HepG2 (cell line): ENCODE results near the gene PRICKLE2. TPM values are rescaled to one million over a fixed set of nuclear protein-coding genes. Genes with fewer than 3 reads are reported as not detected.

Experiments used
- ATAC-seq: fragments of 200-7000 bp; cut with Tn5 transposase; 3 replicates; pipeline ENCODE4 v1.9.1; 2020; ENCODE audit warnings: mild to moderate bottlenecking, moderate library complexity
- BruUV-seq: library from RNA; stranded (reverse); fragments of 400-500 nt; replicated peaks from 2 replicates; lab custom pipeline; 2021; lab: Mats Ljungman, UMichigan
- CTCF ChIA-PET: fragments of 300-600 bp; formaldehyde crosslinking; extraction: SDS; loops from one replicate; lab custom pipeline; 2021; ENCODE audit warnings: low total read pairs, inconsistent platforms, low intra/inter-chr PET ratio; lab: Yijun Ruan, JAX
- POLR2A ChIA-PET: fragments of 350-600 bp; sonication (Branson Sonifier 250); formaldehyde crosslinking; loops from one replicate; lab custom pipeline; 2020; ENCODE audit warnings: antibody characterized with exemption, inconsistent platforms; lab: Yijun Ruan, JAX
- DNase-seq: peaks from one replicate; pipeline ENCODE4 v3.0.0-alpha.2; 2015; ENCODE audit warnings: low spot score
- FAIRE-seq: peaks from 3 replicates; lab custom pipeline; 2011; peaks lifted over from hg19 to GRCh38; lab: Jason Lieb, UNC
- H2AFZ ChIP-seq: one replicate; pipeline ENCODE4 v1.6.1; 2011; ENCODE audit warnings: low read length, inconsistent platforms
- H3K27ac ChIP-seq: fragments of 300-600 bp; 3 replicates; pipeline ENCODE4 v1.8.0; 2011; ENCODE audit warnings: mixed run types, mild to moderate bottlenecking, mixed read lengths, low read length, inconsistent platforms; ENCODE audit not compliant: insufficient read depth; ENCODE audit errors: extremely low read length
- H3K27me3 ChIP-seq, 2 experiments: fragments of 200-600 bp in 1 of 2; 2 replicates in 1 of 2; 3 replicates in 1 of 2; pipeline versions ENCODE4 v1.6.0 to v1.8.0; 2011; ENCODE audit warnings: low read length in 2 of 2, mild to moderate bottlenecking in 2 of 2, moderate library complexity in 2 of 2, inconsistent platforms in 1 of 2; ENCODE audit not compliant: insufficient read depth in 2 of 2, control insufficient read depth in 1 of 2
- H3K36me3 ChIP-seq, 2 experiments: fragments of 200-600 bp in 1 of 2; replicated peaks in 1 of 2; 2 replicates in 1 of 2; 3 replicates in 1 of 2; pipeline versions ENCODE4 v1.5.1 to v1.8.0; 2011; ENCODE audit warnings: low read length in 2 of 2, inconsistent platforms in 1 of 2; ENCODE audit not compliant: insufficient read depth in 2 of 2, control insufficient read depth in 1 of 2
- H3K4me1 ChIP-seq: 2 replicates; pipeline ENCODE4 v1.5.1; 2012; ENCODE audit warnings: low read length, inconsistent platforms; ENCODE audit not compliant: insufficient read depth
- H3K4me2 ChIP-seq: 2 replicates; pipeline ENCODE4 v1.6.0; 2011; ENCODE audit warnings: low read depth, low read length, inconsistent platforms
- H3K4me3 ChIP-seq, 3 experiments: fragments of 200-600 bp in 1 of 3; sonication (generic), shearing (Covaris generic) in 1 of 3; replicated peaks in 1 of 3; 2 replicates each; pipeline ENCODE4 v1.5.1; 2011 to 2016; ENCODE audit warnings: low read length in 3 of 3, inconsistent platforms in 2 of 3, low read depth in 2 of 3, mild to moderate bottlenecking in 2 of 3, control low read depth in 1 of 3, mixed read lengths in 1 of 3; ENCODE audit not compliant: insufficient read depth in 1 of 3
- H3K79me2 ChIP-seq: one replicate; pipeline ENCODE4 v1.6.1; 2011; ENCODE audit warnings: low read length, inconsistent platforms; ENCODE audit not compliant: insufficient read depth
- H3K9ac ChIP-seq: 2 replicates; pipeline ENCODE4 v1.6.0; 2011; ENCODE audit warnings: mild to moderate bottlenecking, low read depth, low read length, inconsistent platforms; ENCODE audit not compliant: insufficient read depth
- H3K9me3 ChIP-seq: 2 replicates; pipeline ENCODE4 v1.5.1; 2012; ENCODE audit warnings: mild to moderate bottlenecking, low read length
- H4K20me1 ChIP-seq: 2 replicates; pipeline ENCODE4 v1.6.0; 2011; ENCODE audit warnings: inconsistent platforms, mild to moderate bottlenecking, low read length, moderate library complexity; ENCODE audit not compliant: insufficient read depth
- CEBPB ChIP-seq: IDR thresholded peaks from 2 replicates; pipeline ENCODE4 v1.6.1; 2011; ENCODE audit warnings: low read depth, low read length, improper control_type of control experiment, borderline replicate concordance
- DMAP1 ChIP-seq: IDR thresholded peaks from 2 replicates; pipeline ENCODE4 v1.6.1; 2016
- HNRNPK ChIP-seq: fragments of 200-400 bp; formaldehyde crosslinking; IDR thresholded peaks from 2 replicates; pipeline ENCODE4 v1.6.1; 2018; ENCODE audit warnings: low read length, low read depth, moderate library complexity, mild to moderate bottlenecking; ENCODE audit not compliant: poor library complexity, severe bottlenecking
- NFYB ChIP-seq: sonication (generic); formaldehyde crosslinking; IDR thresholded peaks from 2 replicates; pipeline ENCODE4 v1.4.0; 2020; ENCODE audit warnings: missing genetic modification reagents
- SKI ChIP-seq: fragments of 450-650 bp; IDR thresholded peaks from one replicate; pipeline ENCODE4 v1.6.1; 2018; ENCODE audit warnings: mild to moderate bottlenecking; ENCODE audit not compliant: partially characterized antibody
- SPEN ChIP-seq: sonication (generic); formaldehyde crosslinking; IDR thresholded peaks from 2 replicates; pipeline ENCODE4 v1.5.1; 2020; ENCODE audit warnings: low read depth, mild to moderate bottlenecking, missing genetic modification reagents
- TMF1 ChIP-seq: sonication (generic); formaldehyde crosslinking; IDR thresholded peaks from 2 replicates; pipeline ENCODE4 v1.8.1; 2022; ENCODE audit warnings: low read depth, missing genetic modification reagents
- YEATS4 ChIP-seq: sonication (generic); formaldehyde crosslinking; IDR thresholded peaks from 2 replicates; pipeline ENCODE4 v1.4.0; 2020; ENCODE audit warnings: missing genetic modification reagents, borderline replicate concordance
- ZNF326 ChIP-seq: sonication (generic); formaldehyde crosslinking; IDR thresholded peaks from 2 replicates; pipeline ENCODE4 v1.4.0; 2020; ENCODE audit warnings: missing genetic modification reagents, borderline replicate concordance
- ZNF510 ChIP-seq: sonication (generic); formaldehyde crosslinking; IDR thresholded peaks from 2 replicates; pipeline ENCODE4 v1.4.0; 2020; ENCODE audit warnings: low read depth, mild to moderate bottlenecking, missing genetic modification reagents
- ZNF639 ChIP-seq: conservative IDR thresholded peaks from 2 replicates; pipeline ENCODE4 v1.6.1; 2018; ENCODE audit warnings: missing genetic modification reagents
- WGBS: methylation state at CpG from one replicate; pipeline ENCODE4 v1.1.6; 2017; ENCODE audit warnings: low lambda C conversion rate; 5-methylcytosine and 5-hydroxymethylcytosine counted together
- in situ Hi-C: cut with HindIII; loops from 2 replicates; pipeline ENCODE4 v1.10.0; 2017; ENCODE audit warnings: low pct_unique_long_range_greater_than_20kb; ENCODE audit not compliant: extremely low pct_ligation_motif_present
- intact Hi-C: fragments of 100-400 bp; cut with micrococcal nuclease; formaldehyde crosslinking; loops from one replicate; pipeline ENCODE4 v1.10.0; 2022; ENCODE audit not compliant: unreplicated experiment
- polyA plus RNA-seq, 8 experiments: library from polyadenylated mRNA; depleted of rRNA in 3 of 8; stranded (reverse) in 7 of 8; unstranded in 1 of 8; fragments of >200 nt; fragmentation: Illumina TruSeq in 4 of 8; extraction: Trizol in 4 of 8; gene quantifications; 2 replicates each; pipeline versions ENCODE4 v1.2.1 to v1.2.3, GENCODE V29; 2011 to 2016; ENCODE audit warnings: low read depth in 4 of 8, missing spikeins in 1 of 8, mixed read lengths in 1 of 8; ENCODE audit not compliant: insufficient read depth in 1 of 8
- total RNA-seq, 5 experiments: library from RNA; depleted of rRNA; stranded (reverse); fragments of >200 nt; fragmentation: Illumina TruSeq; extraction: Trizol; gene quantifications; 2 replicates each; pipeline ENCODE4 v1.2.3, GENCODE V29; 2016; ENCODE audit warnings: low read depth in 1 of 5

Gene PRICKLE2
- total and polyA plus RNA-seq, 2 of the 13 experiments (the other 11 are each of a cell fraction or from before 2014, with no cell fraction given): 0.01 to 0.07 TPM

- no peak for TF ChIP-seq HNRNPK
- no peak for TF ChIP-seq DMAP1 (CRISPR knock-in tag)
- no peak for TF ChIP-seq SPEN
- no peak for TF ChIP-seq ZNF510 (CRISPR knock-in tag)
- TF ChIP-seq SKI: peak; percentile 10
- no peak for TF ChIP-seq TMF1
- TF ChIP-seq CEBPB: peak; percentile 33; the same call in 1 of the 2 replicates
- TF ChIP-seq ZNF326 (CRISPR knock-in tag): no peak
- TF ChIP-seq ZNF639 (CRISPR knock-in tag): no peak
- TF ChIP-seq NFYB (CRISPR knock-in tag): no peak
- TF ChIP-seq, all 625 proteins: peak for 4
These were observed 138.6 kb downstream of the PRICKLE2 start (continued) for GRCh38 chr3:64086479-64087252.

- no peak overlapping the region for H3K4me3 ChIP-seq
- WGBS: 0% methylated on average over 1 of the region's 1 CpG
- ChIA-PET POLR2A (no interaction called here), CTCF (no interaction called here)
- no peaks in the 10 kb centered on the region for H4K20me1 ChIP-seq
- no peak overlapping the region for H3K27ac ChIP-seq
- peaks cover 9% of the 10 kb centered on the region for H3K4me1 ChIP-seq
- BruUV-seq: no TSS peak
- FAIRE-seq: no peak
- H3K36me3 ChIP-seq: no peaks in the 10 kb centered on the region
- no peak overlapping the region for H2AFZ ChIP-seq
- DNase-seq: peak; percentile 24
- no peaks in the 10 kb centered on the region; a peak in 1 of 5 replicates for H3K27me3 ChIP-seq
- H3K79me2 ChIP-seq: no peaks in the 10 kb centered on the region
- in situ Hi-C loops: no loop called here
- no peak overlapping the region for H3K4me2 ChIP-seq
- intact Hi-C loops: no loop called here
- ATAC-seq: no peak
- no peak for TF ChIP-seq YEATS4 (CRISPR knock-in tag)
- H3K9me3 ChIP-seq: no peaks in the 10 kb centered on the region
- H3K9ac ChIP-seq: no peak overlapping the region
These were observed 140.6 kb downstream of the PRICKLE2 start for GRCh38 chr3:64084640-64085039.
